Brain microvascular endothelial cell (primary cell): ENCODE data around the gene PLEKHG5.

Source experiments
- DNase-seq: peaks from one replicate; pipeline ENCODE4 v3.0.0-alpha.2; 2020
- H3K27ac ChIP-seq: fragments of 250-450 bp; sonication (Bioruptor Pico); 2 replicates; pipeline ENCODE4 v1.5.1; 2020; ENCODE audit warnings: mild to moderate bottlenecking, moderate library complexity
- H3K27me3 ChIP-seq: fragments of 250-450 bp; sonication (Bioruptor Pico); replicated peaks from 2 replicates; pipeline ENCODE4 v1.5.1; 2020; ENCODE audit warnings: mild to moderate bottlenecking
- H3K36me3 ChIP-seq: fragments of 250-450 bp; sonication (Bioruptor Pico); replicated peaks from 2 replicates; pipeline ENCODE4 v1.5.1; 2020; ENCODE audit warnings: mild to moderate bottlenecking
- H3K4me3 ChIP-seq: 2 replicates; pipeline ENCODE4 v1.5.1; 2011; ENCODE audit warnings: low read depth, mild to moderate bottlenecking, control low read depth, low read length, moderate library complexity
- CTCF ChIP-seq: IDR thresholded peaks from 2 replicates; pipeline ENCODE4 v1.5.1; 2011; ENCODE audit warnings: low read depth, mild to moderate bottlenecking, moderate library complexity, low read length, control low read depth, inconsistent platforms; ENCODE audit errors: missing control alignments
- in situ Hi-C: cut with HindIII; loops from 2 replicates; pipeline ENCODE4 v1.10.0; 2017; ENCODE audit warnings: low sequenced_read_pairs, low pct_ligation_motif_present

The PLEKHG5 gene

DNA sequence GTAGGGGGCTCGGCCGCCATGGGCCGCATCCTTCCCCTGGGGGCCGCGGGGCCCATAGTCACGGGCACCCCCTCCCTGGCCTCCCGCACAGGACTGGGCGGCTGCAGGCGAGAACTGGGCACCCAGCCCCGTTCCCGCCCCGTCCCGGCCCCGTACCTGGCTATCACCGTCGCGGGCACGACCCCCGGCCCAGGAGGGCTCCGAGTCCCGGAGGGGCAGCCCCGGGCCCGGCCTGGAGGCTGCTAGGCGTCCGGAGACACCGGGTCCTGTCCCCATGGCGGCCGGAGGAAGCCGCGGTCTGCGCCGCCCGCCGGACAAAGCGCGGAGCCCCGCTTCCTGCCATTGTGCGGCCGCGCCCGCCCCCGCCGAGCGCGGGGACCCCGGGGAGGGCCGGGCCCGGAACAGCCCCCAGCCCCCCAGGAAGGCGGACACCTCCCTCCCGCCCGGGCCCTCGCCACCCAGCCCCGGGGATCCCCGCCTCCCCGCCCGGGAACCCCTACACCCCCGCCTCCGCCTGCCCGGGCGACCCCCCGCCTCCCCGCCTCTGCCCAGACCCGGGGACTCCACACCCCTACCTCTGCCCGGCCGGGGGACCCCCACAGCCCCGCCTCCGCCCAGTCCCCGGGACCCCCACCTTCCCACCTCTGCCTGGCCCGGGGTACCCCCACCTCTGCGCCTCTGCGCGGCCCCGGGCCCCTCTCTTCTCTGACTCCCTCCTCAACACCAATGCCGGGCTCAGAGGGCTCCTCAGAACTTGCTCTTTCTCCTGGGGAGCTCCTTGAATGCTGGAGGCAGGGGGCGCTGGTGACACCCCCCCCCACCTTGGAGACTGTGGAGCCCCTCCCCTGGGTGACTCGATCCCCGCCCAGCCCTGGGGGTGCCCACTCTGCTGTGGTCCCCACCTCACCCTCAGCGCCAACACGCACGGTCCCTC lies 6.0 kb downstream of the PLEKHG5 start:
- no peak for DNase-seq
- Histone ChIP-seq H3K4me3 (peak overlapping the region; percentile 64), H3K27me3 (no peaks in the 10 kb centered on the region), H3K36me3 (no peaks in the 10 kb centered on the region), H3K27ac (no peak overlapping the region)
- TF ChIP-seq CTCF, result peak; percentile 42
- in situ Hi-C loops, result no loop called here

DNA sequence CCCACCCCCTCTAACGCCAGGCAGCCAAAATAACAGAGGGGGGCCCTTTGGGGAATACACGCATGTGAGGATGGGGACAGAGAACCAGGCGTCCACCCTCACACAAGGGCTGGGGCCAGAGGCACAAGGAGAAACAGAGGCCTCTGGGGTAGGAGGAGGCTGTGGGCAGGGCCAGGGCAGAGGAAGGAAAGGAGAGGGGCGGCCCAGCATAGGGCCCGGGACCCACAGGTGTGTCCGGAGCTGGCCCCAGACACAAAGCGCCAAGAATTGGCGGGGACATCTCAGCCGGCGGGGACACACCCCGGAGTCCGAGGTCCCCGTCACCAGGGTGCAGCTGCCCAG lies 6.7 kb downstream of the PLEKHG5 start:
- Histone ChIP-seq H3K4me3 (peak overlapping the region; percentile 64), H3K27ac (no peak overlapping the region), H3K27me3 (no peaks in the 10 kb centered on the region), H3K36me3 (no peaks in the 10 kb centered on the region)
- DNase-seq, result no peak
- in situ Hi-C loops, result no loop called here
- no peak for TF ChIP-seq CTCF

DNA sequence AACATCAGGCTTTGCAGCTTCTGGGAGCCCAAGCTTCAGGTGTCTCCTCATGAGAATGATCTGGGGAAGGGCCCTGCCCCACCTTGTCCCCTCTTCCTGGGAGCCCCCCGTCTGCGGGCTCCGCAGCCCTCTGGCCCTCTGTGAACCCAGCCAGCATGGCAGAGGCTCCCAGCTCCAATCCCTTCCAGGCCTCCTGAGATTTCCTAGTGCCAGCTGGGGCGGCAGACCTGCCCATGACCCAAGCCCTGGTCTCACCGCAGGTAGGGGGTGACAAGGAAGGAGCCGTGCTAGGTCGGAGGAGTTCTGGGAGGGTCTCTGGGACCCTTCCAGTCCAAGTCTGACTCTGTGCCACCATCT lies 7.7 kb downstream of the PLEKHG5 start:
- no peak for DNase-seq
- no peak overlapping the region for H3K27ac ChIP-seq
- in situ Hi-C loops, result no loop called here
- H3K27me3 ChIP-seq, result no peaks in the 10 kb centered on the region
- TF ChIP-seq CTCF, result no peak
- H3K36me3 ChIP-seq, result no peaks in the 10 kb centered on the region
- H3K4me3 ChIP-seq, result no peak overlapping the region

DNA sequence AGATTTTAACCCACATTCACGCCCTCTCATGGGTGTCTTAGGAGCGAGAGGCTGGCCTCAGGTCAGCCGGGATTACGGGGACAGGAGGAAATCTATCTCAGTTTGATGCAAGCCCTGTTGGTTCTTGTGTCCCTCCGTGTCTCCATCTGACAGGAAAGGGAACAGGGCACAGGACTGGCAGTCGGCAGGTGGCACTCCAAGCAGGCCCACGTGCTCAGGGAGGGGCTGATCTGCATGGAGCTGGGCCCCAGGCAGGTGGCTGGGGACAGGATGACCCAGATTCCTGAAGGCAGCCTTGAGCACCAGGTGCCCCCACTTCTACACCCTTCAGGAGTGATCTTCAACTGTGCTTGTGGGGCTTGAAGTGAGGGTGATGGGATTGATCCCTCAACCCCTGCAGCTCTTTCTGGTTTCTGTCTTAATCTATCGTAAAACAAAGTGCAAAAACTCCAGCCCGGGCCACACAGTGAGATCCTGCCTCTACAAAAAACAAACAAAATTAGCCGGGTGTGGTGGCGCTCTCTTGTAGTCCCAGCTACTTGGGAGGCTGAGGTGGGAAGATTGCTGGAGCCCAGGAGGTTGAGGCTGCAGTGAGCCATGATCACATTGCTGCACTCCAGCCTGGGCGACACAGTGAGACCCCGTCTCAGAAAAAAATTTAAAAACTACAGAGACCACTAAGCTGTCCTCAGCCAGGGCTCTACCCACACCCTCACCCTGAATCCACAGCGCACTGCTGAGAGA lies 8.3 kb downstream of the PLEKHG5 start:
- in situ Hi-C loops, result no loop called here
- H3K4me3 ChIP-seq, result no peak overlapping the region
- no peak for TF ChIP-seq CTCF
- H3K36me3 ChIP-seq, result no peaks in the 10 kb centered on the region
- no peaks in the 10 kb centered on the region for H3K27me3 ChIP-seq
- no peak for DNase-seq
- H3K27ac ChIP-seq, result no peak overlapping the region

- H3K27me3 ChIP-seq, result no peaks in the 10 kb centered on the region
- H3K36me3 ChIP-seq, result no peaks in the 10 kb centered on the region
- H3K27ac ChIP-seq, result no peak overlapping the region
- H3K4me3 ChIP-seq, result no peak overlapping the region
- in situ Hi-C loops, result no loop called here
- DNase-seq, result no peak
- TF ChIP-seq CTCF, result no peak
These were observed 9.6 kb downstream of the PLEKHG5 start for GRCh38 chr1:6481820-6482219.
